Measurements from ENCODE around the gene SPG21.

SPG21 gene

DNA sequence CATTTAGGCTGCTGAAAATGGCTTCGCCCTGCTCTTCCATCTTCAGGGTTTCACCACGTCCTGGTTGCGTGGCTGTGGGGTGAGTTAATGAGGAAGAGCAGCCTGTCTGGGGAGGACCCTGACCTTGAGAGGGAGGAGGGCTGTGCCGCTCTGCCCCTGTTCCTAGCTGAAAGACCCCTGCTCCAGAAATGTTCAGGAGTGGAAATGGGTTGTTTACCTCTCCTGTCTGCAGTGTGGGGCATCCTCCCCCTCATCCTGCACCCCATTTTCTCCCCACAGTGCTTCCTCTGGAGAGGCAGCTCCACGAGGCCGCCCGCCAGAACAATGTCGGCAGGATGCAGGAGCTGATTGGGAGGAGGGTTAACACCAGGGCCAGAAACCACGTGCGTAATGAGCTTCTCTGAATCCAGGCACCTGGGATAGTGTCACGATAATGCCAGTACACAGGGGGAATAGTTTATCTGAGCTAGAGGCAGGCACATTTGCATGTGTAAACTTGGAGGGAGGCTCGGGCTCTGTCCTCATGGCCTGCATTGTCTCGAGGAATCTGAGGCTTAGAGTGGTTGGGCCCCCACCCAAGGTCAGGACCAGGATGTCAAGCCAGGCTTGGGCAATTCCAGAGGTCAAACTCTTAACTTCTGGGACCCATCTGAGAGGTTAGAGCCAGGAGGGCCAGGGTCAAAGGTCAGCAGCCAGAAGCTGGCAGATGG lies 74.0 kb downstream of the SPG21 start:
- no peaks in the 10 kb centered on the region for H3K9me3 ChIP-seq (ENCODE audit: control insufficient read depth, low read length)
- 53% methylated on average over 12 of the region's 13 CpGs for WGBS

More for the DNA sequence above, 74.0 kb downstream of the SPG21 start:
- Histone ChIP-seq H3K9ac (ENCODE audit: low read length) (no peak overlapping the region), H3K14ac (ENCODE audit: low read length in 2 of 2) (no peak overlapping the region), H3K4me2 (ENCODE audit: low read length, poor library complexity, severe bottlenecking) (no peak overlapping the region), H2BK120ac (ENCODE audit: low read depth, low read length) (no peak overlapping the region), H3K23ac (ENCODE audit: low read length in 2 of 2) (no peak overlapping the region), H3K79me1 (replicated peaks; ENCODE audit: low read length, poor library complexity, severe bottlenecking) (no peaks in the 10 kb centered on the region), H2BK12ac (ENCODE audit: low read length in 2 of 2) (peak overlapping the region in 1 of 2 experiments; percentile 25), H2AFZ (ENCODE audit: low read depth, low read length) (no peak overlapping the region), H3K18ac (ENCODE audit: low read depth in 1 of 2, low read length in 2 of 2) (no peak overlapping the region), H4K8ac (ENCODE audit: low read length) (peak overlapping the region; percentile 51), H2AK5ac (ENCODE audit: low read length, severe bottlenecking) (no peak overlapping the region), H3K27ac (ENCODE audit: low read length, poor library complexity, severe bottlenecking) (no peak overlapping the region), H3K27me3 (ENCODE audit: control insufficient read depth in 1 of 2, insufficient read depth in 1 of 2, low read length in 2 of 2) (no peaks in the 10 kb centered on the region), H3K36me3 (ENCODE audit: control insufficient read depth in 1 of 2, insufficient read depth in 2 of 2, low read depth in 1 of 2, low read length in 2 of 2) (no peaks in the 10 kb centered on the region), H2BK15ac (ENCODE audit: low read depth, poor library complexity, severe bottlenecking) (no peak overlapping the region), H3K4ac (ENCODE audit: low read depth in 1 of 2, low read length in 2 of 2) (no peak overlapping the region), H2BK5ac (ENCODE audit: low read depth, low read length, poor library complexity, severe bottlenecking) (no peak overlapping the region), H3K4me1 (ENCODE audit: control insufficient read depth, insufficient read depth, low read depth, low read length) (peaks cover 15% of the 10 kb centered on the region), H4K91ac (ENCODE audit: low read length) (no peak overlapping the region), H3K4me3 (ENCODE audit: insufficient read depth in 1 of 2, low read depth in 1 of 2, low read length in 2 of 2) (no peak overlapping the region)
- DNase-seq = no peak
